GM19397 (cell line): ENCODE data around the gene AGO1.

Experiments
- ATAC-seq: cut with Tn5 transposase; IDR thresholded peaks from one replicate; pipeline ENCODE4 v1.9.1; 2021; ENCODE audit warnings: mild to moderate bottlenecking, moderate library complexity; ENCODE audit not compliant: unreplicated experiment

Gene AGO1

GRCh38 chr1:35882945-35883634 lies at the start of gene AGO1:
Gene AGO1, plus strand, starts transcription at chr1:35883209. Its CDS starts 213 bp downstream, at chr1:35883422.
- ATAC-seq, result peak; percentile 91

- no peak for ATAC-seq
Measured at GRCh38 chr1:35833395-35833794, 49.6 kb upstream of the AGO1 start.

GRCh38 chr1:35834218-35834617 lies 48.8 kb upstream of the AGO1 start:
- ATAC-seq, result no peak

- ATAC-seq, result no peak
Measured at GRCh38 chr1:35835398-35835797, 47.6 kb upstream of the AGO1 start.

- ATAC-seq, result no peak
Measured at GRCh38 chr1:35836734-35837133, 46.3 kb upstream of the AGO1 start.

GRCh38 chr1:35838693-35839245 lies 44.2 kb upstream of the AGO1 start:
- ATAC-seq, result no peak

- no peak for ATAC-seq
Measured at GRCh38 chr1:35844826-35845225, 38.2 kb upstream of the AGO1 start.

- ATAC-seq, result no peak
Measured at GRCh38 chr1:35845766-35846165, 37.2 kb upstream of the AGO1 start.

- ATAC-seq, result no peak
Measured at GRCh38 chr1:35847935-35848565, 35.0 kb upstream of the AGO1 start.

- no peak for ATAC-seq
Measured at GRCh38 chr1:35850051-35850450, 33.0 kb upstream of the AGO1 start.

- ATAC-seq, result no peak
Measured at GRCh38 chr1:35850716-35851115, 32.3 kb upstream of the AGO1 start.

GRCh38 chr1:35851132-35851869 lies 31.7 kb upstream of the AGO1 start:
- no peak for ATAC-seq

GRCh38 chr1:35852241-35852640 lies 30.8 kb upstream of the AGO1 start:
- no peak for ATAC-seq

- ATAC-seq, result no peak
Measured at GRCh38 chr1:35854989-35855700, 27.9 kb upstream of the AGO1 start.

GRCh38 chr1:35856964-35857363 lies 26.0 kb upstream of the AGO1 start:
- no peak for ATAC-seq

GRCh38 chr1:35857830-35858229 lies 25.2 kb upstream of the AGO1 start:
- ATAC-seq, result no peak

GRCh38 chr1:35860696-35861095 lies 22.3 kb upstream of the AGO1 start:
- no peak for ATAC-seq

- ATAC-seq, result no peak
Measured at GRCh38 chr1:35863136-35863535, 19.9 kb upstream of the AGO1 start.

- ATAC-seq, result no peak
Measured at GRCh38 chr1:35863881-35864625, 19.0 kb upstream of the AGO1 start.

- no peak for ATAC-seq
Measured at GRCh38 chr1:35864813-35865212, 18.2 kb upstream of the AGO1 start.
